ENCODE measurements around the gene CELF2. TPM values are rescaled to one million over a fixed set of nuclear protein-coding genes. Genes with fewer than 3 reads are reported as not detected.
A peak's percentile ranks its signal among the peaks of the same experiment; 100 is the strongest.

Gene CELF2
- total RNA-seq, 1 donor from 2014 or later, result 67.5 TPM

DNA sequence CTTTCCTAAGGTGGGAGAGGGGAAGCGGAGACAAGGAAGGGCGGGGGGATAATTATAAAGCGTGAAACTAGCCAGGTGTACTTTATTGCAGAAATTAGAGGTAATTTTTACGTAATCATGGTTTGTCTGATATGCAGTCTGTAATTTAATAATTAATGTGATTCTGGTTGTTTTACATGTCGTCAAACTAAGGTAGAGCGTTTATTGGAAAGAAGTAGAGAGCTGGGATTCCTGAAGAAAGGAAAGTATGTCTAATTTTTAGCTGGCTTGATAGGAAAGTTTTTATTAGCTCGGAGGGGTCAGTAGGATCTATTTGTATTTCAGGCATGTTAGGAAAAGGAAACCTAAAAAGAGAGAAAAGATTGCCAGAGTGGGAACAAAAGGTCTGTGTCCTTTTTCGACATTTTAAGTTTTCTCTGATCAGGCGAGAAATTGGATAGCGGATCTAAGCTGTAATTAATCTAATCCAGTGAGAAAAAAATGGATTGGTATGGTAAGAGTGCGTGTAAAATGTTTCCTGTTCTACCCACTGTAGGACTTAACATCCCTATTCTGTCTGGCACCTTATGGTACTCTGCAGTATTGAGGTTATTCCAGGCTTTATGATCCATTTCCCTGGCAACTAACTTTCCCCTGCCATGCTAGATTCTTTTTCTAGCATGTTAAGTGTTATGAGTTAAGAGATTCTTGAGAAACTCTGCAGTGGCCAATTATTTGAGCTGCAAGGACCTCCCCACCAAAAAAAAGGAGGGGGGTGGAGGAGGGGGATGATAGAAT lies 1.4 kb downstream of the CELF2 start:
- intact Hi-C loops (cut with DNase I), result loop anchor here (5.0 to 10.0 kb wide), 2 partner anchors 107 to 224 kb away; no protein-coding TSS in a partner anchor
- DNase-seq (ENCODE audit: low spot score), result no peak

DNA sequence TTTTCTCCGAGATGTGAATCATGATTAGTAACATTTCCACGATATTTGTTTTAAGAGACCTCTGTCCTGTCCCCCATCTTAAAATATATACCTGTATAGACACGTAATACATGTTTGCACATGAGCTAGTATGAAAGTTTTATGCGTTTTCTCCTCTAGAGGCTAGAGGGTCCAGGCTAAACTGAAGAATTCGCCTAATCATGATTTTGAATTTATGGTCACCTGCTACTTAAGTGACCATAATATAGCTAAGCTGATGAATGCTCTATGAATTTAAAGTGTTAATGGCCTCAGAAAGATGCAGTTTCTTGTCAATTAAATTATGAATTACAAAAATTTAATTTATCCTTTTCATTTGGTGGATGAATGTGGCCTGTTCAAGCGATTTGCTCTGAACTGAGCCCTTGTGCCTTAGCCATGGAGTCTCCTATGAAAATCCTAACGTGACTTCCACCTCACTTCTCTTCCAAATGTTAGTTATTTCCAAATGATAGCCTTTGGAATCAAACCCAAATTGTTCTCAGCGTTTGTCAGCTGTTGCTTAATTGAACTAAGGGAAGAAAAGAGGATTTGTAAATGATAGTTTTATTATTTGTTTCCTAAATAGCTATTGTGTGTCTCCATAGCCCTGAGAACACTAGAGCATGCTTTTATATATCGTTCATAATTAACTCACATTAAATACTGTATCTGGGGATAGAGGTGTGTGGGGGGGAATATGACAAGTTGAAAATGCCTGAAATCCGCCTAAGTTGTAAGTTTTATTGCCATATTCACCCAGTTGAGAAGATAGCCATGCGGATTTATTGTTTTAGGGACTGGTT lies 2.3 kb downstream of the CELF2 start:
- DNase-seq (ENCODE audit: low spot score), result no peak
- intact Hi-C loops (cut with DNase I), result loop anchor here (5.0 to 10.0 kb wide), 3 partner anchors 108 to 225 kb away; no protein-coding TSS in a partner anchor

DNA sequence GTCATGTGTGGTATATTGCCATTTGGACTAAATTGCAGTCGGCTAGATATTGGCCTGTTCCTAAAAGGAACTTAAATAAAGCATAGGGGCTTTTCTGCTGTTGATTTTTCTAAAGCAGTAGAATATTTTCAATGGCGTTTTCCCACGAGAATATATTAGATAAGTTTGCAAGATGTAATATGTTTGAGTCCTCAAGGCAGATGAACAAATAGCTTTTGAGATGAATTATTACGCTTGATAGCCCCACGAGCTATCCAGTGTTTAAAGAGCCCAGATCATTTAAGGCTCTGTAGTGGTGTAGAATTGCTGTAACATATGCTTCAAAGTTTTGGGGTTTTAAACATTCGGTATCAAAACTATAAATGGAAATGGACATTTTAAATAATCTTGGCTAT lies 2.9 kb downstream of the CELF2 start:
- DNase-seq (ENCODE audit: low spot score), result no peak
- intact Hi-C loops (cut with DNase I), result loop anchor here (5.0 kb wide), 1 partner anchor 147 kb away; no protein-coding TSS in a partner anchor

DNA sequence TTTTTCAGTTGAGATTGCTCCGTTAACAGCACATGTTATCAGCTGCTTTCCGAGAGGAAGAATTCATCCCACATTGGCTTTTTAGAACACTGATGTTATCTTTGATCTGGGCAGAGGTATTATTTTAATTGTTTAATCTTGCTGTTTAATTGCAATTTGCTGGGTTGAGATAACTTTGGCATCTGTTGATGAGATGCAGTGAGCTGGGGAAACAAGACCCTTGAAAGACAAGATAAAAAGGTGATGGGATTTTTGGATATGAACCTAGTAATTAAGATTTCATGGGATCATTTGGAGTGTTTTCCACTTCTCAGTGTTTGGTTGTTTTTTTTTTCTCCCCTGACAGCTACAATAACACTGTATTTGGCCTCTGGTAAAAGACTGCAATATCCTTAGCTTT lies 4.5 kb downstream of the CELF2 start:
- intact Hi-C loops (cut with DNase I), result loop anchor here (5.0 kb wide), 1 partner anchor 145 kb away; no protein-coding TSS in a partner anchor
- no peak for DNase-seq (ENCODE audit: low spot score)

DNA sequence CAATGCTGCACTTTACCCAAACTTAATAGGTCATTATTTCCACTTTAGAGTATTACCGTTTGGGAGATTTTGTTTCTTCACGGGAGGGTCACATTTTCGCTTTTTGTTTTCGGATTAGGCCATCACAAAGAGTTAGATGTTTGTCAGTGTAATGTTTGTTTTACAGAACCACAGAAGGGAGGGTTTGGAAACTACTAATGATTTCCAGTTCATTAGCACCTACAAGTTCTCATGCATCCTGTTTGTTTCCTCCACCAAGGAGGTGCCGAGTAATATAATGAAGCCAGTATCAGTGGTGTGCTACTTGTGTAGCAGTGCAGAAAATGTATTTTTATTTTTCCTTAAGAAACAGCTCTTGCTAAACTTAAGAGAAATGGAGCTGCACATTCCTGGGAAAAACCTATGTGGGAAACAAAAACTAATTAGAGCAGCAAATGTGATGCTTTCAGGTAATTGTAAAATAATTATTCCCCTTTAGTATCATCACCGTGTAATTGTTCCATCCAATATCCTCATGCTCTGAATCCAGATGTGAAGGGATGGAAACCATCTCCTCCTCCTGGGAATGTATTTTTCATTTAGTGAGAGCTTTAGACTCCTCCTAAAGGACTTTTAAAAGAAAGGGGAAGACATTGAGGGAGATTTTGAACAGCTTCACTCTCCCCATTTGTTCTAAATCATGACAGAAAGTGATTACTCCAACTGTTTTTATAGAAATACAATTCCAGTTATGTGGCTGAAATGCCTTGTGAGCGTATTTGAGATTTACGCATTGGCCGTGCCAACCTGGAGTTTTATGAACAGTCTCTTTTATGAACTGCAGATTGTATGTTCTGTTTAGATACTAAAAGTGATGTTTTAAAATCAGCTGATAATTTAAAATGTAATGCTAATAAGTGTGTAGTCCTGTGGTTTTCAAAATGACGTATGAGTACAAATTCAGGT lies 5.6 kb downstream of the CELF2 start:
- intact Hi-C loops (cut with DNase I), result loop anchor here (5.0 kb wide), 1 partner anchor 144 kb away; no protein-coding TSS in a partner anchor
- DNase-seq (ENCODE audit: low spot score), result no peak

DNA sequence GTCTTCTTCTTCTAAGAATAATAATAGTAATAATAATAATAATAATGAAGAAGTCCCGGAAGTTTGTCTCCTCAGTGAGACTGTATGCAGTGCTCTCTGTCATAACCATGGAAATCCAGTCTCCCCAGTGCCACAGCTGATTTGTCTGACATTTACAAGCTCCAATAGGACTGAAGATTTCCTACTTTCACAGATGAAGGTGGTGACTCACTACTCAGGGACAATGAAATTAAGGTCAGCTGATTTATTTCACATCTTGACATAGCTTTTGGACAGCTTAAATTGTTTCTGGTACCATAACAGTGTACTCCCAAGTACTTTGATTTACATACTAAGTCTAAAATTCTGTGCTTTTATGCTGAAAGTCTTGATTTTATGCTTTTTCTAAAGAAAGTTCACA lies 6.9 kb downstream of the CELF2 start:
- no peak for DNase-seq (ENCODE audit: low spot score)
- intact Hi-C loops (cut with DNase I), result loop anchor here (5.0 kb wide), 1 partner anchor 143 kb away; no protein-coding TSS in a partner anchor

DNA sequence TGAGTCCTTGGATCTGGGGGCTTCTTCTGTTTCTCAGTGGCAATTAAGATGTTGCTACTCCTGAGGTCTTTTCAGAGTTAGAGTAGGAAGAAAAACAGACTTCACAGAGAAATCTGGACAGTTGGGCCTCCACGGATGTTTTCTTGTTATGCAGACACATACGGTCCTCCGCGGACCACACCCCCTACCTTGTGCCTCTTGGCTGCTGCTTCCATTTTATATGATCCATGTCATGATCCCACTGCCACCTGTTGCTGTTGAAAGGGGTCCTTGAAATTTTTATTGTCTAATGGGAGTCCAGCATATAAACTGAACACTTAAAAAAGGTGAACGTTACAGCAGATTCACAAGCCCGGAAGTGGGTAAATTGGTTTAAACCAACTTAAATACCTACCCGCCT lies 8.3 kb downstream of the CELF2 start:
- intact Hi-C loops (cut with DNase I), result loop anchor here (5.0 kb wide), 1 partner anchor 236 kb away; no protein-coding TSS in a partner anchor
- no peak for DNase-seq (ENCODE audit: low spot score)

DNA sequence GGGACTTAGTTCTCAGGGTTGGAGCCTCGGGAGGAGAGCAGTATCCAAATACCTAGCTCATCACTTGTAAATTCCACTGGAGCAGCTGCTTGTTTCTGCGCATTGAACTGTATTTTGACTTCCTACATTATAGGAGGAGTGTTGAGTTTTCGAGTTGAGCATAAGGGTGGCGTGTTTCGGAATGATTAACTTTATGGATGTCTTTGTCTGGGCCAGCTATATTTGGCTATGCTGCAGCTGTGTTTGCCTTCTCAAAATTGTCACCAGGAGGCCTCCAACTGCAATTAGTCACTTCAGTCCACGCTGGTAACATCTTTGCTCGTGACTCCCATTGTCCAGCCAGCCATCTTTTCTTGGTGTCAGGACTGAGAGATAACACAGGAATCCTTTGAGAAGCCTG lies 9.1 kb downstream of the CELF2 start:
- intact Hi-C loops (cut with DNase I), result loop anchor here (5.0 kb wide), 1 partner anchor 236 kb away; no protein-coding TSS in a partner anchor
- DNase-seq (ENCODE audit: low spot score), result no peak

DNA sequence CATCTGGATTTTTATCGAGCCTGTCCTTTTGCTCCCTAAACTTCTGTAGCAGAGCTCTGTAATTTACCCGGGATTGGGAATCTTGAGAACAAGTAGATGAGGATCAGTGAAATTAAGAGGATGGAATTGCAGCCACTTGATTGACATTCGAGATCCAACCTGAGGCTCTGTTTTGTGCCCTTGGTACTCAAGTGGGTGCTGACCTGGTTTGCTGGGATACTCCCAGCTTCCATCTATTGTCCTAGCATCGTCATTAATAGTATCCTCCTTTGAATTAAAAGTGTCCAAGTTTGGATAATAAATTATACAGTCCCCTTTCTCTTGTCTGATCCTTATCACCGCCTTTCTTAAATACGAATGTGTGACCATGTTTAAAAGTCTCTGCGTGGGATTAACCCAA lies 17.1 kb downstream of the CELF2 start:
- no peak for DNase-seq (ENCODE audit: low spot score)
- intact Hi-C loops (cut with DNase I), result loop anchor here (5.0 kb wide), 2 partner anchors 133 to 362 kb away; no protein-coding TSS in a partner anchor

DNA sequence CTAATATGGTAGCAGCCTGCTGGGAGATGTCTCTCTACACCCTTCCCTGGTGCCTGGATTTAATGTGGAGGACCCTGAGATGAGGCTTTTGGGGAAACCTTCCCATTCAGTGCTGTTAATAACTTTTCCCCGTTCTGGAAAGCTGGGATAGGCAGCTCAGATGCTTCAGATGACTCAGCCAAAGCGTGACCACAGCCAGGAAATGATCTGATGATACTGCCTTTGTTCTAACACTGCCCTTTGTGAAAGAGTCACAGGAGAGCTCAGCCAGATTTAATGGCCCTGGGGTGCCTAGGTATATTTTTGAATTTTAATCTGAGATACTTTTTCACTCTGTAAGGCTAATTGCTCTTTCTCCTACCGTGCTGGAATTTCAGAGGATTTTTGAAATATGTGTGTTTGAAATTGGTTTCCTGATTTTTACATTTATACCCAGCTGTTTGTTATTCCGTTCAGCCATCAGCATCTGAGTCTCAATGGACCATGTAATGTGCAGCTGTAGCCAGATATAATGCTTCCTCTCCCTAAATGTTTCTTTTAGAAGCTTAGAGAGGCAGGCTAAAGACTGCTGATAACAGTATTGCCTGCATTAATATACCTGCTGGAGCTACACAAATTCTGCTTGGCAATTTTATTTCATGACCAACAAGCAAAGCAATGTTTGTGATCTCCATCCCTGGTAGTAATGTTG lies 17.8 kb downstream of the CELF2 start:
- peak; percentile 82 for DNase-seq (ENCODE audit: low spot score)
- intact Hi-C loops (cut with DNase I), result loop anchor here (5.0 kb wide), 2 partner anchors 132 to 363 kb away; no protein-coding TSS in a partner anchor

DNA sequence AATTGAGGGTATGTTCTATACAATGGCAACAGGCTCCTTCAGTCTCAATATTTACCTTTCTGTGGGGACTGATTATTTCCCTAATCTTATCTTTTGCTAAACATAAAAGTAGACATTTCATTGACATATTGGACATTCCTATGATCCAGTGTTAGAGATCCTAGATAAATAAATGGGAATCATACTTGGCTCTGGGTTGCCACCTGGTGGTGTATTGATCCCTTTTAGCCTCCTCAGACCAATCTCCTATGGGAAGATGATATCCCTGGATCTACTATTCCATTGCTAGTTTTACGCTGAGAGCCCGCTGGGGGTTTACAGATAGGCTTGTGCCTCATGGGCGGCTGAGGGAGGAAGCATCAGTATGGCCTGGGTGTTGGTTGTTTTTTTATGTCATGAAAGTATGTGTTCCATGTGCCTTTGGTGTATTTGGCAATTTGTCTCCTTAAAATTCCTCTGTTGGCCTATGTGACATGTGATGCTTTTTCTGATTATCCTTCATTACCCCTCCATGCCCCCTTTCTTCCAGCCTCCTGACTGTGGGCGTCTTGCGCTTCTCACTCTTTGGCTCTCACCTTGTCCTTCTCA lies 18.8 kb downstream of the CELF2 start:
- intact Hi-C loops (cut with DNase I), result loop anchor here (5.0 kb wide), 2 partner anchors 131 to 364 kb away; no protein-coding TSS in a partner anchor
- no peak for DNase-seq (ENCODE audit: low spot score)

DNA sequence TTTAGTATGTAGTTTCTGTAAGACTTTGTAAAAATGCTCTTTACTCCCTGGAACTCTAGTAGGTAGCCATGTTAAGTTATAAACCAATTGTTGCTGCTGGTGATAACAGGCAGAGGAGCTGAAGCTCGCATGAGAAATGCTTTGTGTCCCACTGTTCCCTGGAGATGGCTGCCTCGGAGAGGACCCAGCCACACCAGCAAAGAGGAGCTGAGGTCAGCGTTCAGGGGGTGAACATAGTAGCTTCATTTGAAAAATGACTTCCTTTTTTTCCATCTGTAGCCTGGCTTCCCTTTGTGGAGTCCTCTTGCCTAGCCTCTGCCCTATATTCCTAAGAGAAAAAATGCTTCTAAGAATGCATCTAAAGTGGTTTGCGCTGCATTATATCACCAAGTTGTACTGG lies 20.3 kb downstream of the CELF2 start:
- intact Hi-C loops (cut with DNase I), result loop anchor here (5.0 kb wide), 2 partner anchors 129 to 366 kb away; no protein-coding TSS in a partner anchor
- no peak for DNase-seq (ENCODE audit: low spot score)

DNA sequence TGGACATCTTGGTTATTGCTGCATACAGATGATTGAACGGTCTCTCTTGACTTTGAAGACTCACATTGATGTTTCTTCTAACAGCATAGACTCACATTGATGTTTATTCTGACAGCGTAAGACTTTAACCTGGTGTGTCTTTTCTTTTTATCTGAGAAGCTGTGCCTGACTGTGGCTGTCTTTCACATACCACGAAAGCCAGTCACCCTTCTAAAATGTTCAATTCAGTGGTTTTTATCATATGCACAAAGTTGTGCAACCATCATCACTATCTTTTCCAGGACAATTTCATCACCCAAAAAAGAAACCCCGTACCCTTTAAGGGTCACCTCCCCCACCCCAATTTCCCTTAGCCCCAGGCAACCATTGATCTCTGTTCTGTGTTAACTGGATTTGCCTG lies 24.7 kb downstream of the CELF2 start:
- intact Hi-C loops (cut with DNase I), result no loop called here
- no peak for DNase-seq (ENCODE audit: low spot score)

DNA sequence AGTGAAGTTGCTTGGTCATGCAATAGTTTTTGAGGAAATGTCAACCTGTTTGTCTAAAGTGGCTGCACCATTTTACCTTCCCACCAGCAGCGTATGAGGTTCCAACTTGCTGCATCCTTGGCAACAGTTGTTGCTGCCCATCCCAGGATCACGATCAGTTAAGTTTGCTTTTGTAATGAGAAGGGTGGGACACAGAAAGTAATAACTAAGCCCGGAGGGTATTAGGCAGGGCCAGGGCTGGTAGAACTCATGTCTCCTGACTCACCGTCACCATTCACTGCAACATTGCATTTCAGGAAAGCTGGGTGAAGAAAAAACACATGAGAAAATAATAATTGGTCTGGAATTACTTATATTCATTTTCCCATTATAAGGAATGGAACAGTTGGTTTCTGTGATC lies 25.4 kb downstream of the CELF2 start:
- DNase-seq (ENCODE audit: low spot score), result no peak
- intact Hi-C loops (cut with DNase I), result no loop called here

DNA sequence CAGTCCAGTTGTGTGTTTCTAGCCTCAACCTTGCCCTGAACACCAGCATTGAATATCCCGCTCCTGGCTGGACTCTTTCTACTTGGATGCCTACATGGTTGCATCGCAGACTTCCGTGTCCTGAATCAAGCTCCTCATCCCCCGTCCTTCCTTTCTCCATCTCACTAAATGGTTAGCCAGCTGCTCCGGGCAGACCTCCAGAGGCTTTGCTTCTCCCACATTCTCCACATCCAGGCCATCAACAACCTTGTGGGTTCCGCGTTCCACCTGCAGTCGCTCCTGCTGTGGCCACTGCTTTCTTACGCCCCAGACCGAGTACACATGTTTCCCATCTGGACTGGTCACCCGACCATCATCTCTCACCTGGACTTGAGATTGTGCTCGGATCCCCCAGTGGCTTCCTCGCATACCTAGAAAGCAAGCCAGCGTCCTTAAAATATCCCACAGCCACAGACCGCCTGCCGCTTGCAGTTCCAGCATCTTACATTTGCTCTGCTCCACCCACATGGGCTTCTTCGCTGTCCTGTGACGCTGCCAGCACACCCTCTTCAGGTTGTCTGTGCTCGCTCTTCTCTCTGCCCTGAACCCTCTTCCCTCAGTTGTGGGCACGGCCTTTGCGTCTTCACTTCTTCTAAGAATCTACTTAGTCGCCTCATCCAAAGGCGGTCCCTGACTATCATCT lies 25.9 kb downstream of the CELF2 start:
- intact Hi-C loops (cut with DNase I), result no loop called here
- no peak for DNase-seq (ENCODE audit: low spot score)

DNA sequence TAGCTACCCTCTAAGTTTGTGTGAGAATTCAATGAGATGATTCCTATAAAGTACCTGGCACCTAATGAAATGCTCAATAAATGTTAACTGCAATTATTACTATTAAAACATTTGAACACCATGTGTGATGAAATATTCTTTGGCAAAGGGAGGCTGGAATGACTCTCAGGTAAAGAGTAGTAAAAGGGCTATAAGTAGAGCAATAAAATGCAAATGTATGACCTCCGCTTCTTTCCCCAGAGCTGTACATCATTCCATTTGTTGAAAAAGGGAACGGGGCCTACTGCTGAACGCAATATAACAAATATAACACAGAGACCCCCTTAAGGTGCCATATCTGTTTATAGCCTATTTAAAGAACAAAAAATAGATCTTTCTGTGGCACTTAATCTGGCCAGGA lies 27.8 kb downstream of the CELF2 start:
- DNase-seq (ENCODE audit: low spot score), result no peak
- intact Hi-C loops (cut with DNase I), result no loop called here

DNA sequence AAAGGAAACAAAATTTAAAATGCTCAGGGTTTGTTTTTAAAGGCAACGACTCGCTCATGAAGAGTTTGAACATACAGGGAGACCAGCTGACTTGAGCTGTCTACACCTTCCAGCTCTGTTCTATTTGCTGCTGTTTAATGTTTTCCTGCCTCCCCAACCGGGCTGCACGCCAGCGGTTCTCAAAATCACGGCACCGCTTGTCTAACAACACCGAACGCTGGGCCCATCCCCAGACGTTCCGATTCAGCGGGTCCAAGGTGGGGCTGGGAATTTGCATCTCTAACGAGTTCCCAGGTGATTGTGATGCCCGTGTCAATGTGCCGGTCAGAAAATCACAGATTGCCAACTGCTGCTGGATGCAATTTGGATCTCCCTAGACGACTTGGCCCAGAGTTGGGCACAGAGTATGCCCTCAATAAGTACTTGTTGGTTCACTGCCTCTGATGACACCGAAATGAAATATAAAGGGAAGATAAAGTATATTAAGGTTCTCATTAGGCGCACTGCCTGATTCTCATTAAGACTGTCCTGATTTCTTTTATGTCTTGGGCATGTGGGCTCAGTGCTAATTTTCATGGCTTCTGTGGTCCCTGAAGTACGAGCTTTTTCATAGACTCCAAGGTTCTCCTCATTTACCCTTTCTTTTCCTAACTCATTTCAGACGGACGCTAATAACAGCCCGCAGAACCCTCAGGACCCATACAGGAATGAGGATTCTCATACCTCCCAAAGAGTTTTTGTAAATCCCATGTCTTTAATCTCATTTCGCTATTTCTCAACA lies 28.5 kb downstream of the CELF2 start:
- intact Hi-C loops (cut with DNase I), result no loop called here
- peak; percentile 79 for DNase-seq (ENCODE audit: low spot score)

Data from cardiac septum (tissue), 1 donor.